GM23338 (cell line): ENCODE results near the gene RBM33.

Source experiments
- CREB1 ChIP-seq: fragments of 250-450 bp; sonication (Bioruptor Pico); IDR thresholded peaks from 2 replicates; pipeline ENCODE4 v1.5.0; 2020; ENCODE audit warnings: low read depth, mild to moderate bottlenecking, moderate library complexity
- EZH2 ChIP-seq: fragments of 200-600 bp; sonication (generic); IDR thresholded peaks from one replicate; pipeline ENCODE4 v1.8.0; 2017; ENCODE audit warnings: antibody characterized with exemption, mild to moderate bottlenecking, low read depth; ENCODE audit not compliant: unreplicated experiment
- EZH2phosphoT487 ChIP-seq: fragments of 200-600 bp; sonication (generic); IDR thresholded peaks from one replicate; pipeline ENCODE4 v1.8.1; 2018; ENCODE audit warnings: antibody characterized with exemption; ENCODE audit not compliant: unreplicated experiment
- JUNB ChIP-seq: IDR thresholded peaks from one replicate; pipeline ENCODE4 v1.6.1; 2016; ENCODE audit warnings: antibody characterized with exemption; ENCODE audit not compliant: unreplicated experiment
- POLR2AphosphoS5 ChIP-seq: IDR thresholded peaks from 2 replicates; pipeline ENCODE4 v1.6.1; 2016; ENCODE audit warnings: antibody characterized with exemption, low read depth
- STAT1 ChIP-seq: IDR thresholded peaks from one replicate; pipeline ENCODE4 v1.6.1; 2016; ENCODE audit warnings: antibody characterized with exemption; ENCODE audit not compliant: unreplicated experiment
- ZNF114 ChIP-seq: fragments of 250-450 bp; sonication (Bioruptor Pico); IDR thresholded peaks from 2 replicates; pipeline ENCODE4 v1.5.0; 2020; ENCODE audit warnings: mild to moderate bottlenecking, moderate library complexity
- ZNF331 ChIP-seq: fragments of 250-450 bp; sonication (Bioruptor Pico); IDR thresholded peaks from 2 replicates; pipeline ENCODE4 v1.5.0; 2020; ENCODE audit warnings: low read depth, mild to moderate bottlenecking, moderate library complexity
- TF ChIP-seq, protein P1 (sequence below), 2 experiments: fragments of 200-600 bp in 1 of 2; sonication (generic) in 1 of 2; conservative IDR thresholded peaks; 2 replicates each; pipeline versions ENCODE4 v1.5.1 to v1.6.1; 2016 to 2017; ENCODE audit warnings: antibody characterized with exemption in 2 of 2, low read depth in 2 of 2, mild to moderate bottlenecking in 2 of 2, moderate library complexity in 1 of 2
- TF ChIP-seq, protein P2 (sequence below): IDR thresholded peaks from one replicate; pipeline ENCODE4 v1.6.1; 2018; ENCODE audit warnings: antibody characterized with exemption; ENCODE audit not compliant: unreplicated experiment
- TF ChIP-seq, protein P3 (sequence below): IDR thresholded peaks from 2 replicates; pipeline ENCODE4 v1.6.1; 2016; ENCODE audit warnings: antibody characterized with exemption
- TF ChIP-seq, protein P4 (sequence below): fragments of 250-450 bp; sonication (Bioruptor Pico); IDR thresholded peaks from 2 replicates; pipeline ENCODE4 v1.5.0; 2020; ENCODE audit warnings: mild to moderate bottlenecking, moderate library complexity

DNA sequence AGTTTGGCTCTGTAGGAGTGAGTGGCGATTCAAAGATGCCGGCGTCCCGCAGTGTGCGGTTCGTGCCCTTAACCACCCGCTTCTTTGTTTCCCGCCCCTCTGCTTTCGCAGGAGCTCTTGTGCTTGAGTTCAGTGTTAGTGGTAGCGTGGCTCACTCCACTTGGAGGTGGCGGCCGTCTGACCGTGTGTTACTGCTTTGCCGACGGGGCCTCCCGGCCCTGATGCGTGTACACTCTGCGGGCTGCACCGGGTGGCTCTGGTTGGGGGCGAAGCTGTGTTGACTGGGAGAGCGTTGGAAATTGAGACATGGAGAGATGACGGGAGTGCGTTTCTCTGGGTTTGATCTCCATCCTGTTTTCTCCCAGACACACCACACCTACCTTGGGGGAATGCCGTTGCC, 136.4 kb downstream of the RBM33 start:
- TF ChIP-seq POLR2AphosphoS5 (no peak), JUNB (no peak), EZH2 (no peak), ZNF114 (CRISPR knock-in tag) (no peak), EZH2phosphoT487 (no peak), ZNF331 (CRISPR knock-in tag) (no peak), CREB1 (CRISPR knock-in tag) (no peak), STAT1 (no peak)
- TF ChIP-seq, protein P1, sequence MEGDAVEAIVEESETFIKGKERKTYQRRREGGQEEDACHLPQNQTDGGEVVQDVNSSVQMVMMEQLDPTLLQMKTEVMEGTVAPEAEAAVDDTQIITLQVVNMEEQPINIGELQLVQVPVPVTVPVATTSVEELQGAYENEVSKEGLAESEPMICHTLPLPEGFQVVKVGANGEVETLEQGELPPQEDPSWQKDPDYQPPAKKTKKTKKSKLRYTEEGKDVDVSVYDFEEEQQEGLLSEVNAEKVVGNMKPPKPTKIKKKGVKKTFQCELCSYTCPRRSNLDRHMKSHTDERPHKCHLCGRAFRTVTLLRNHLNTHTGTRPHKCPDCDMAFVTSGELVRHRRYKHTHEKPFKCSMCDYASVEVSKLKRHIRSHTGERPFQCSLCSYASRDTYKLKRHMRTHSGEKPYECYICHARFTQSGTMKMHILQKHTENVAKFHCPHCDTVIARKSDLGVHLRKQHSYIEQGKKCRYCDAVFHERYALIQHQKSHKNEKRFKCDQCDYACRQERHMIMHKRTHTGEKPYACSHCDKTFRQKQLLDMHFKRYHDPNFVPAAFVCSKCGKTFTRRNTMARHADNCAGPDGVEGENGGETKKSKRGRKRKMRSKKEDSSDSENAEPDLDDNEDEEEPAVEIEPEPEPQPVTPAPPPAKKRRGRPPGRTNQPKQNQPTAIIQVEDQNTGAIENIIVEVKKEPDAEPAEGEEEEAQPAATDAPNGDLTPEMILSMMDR (conservative IDR thresholded peaks at IDR 0.05; ENCODE audit: low read depth in 2 of 2) = no peak
- TF ChIP-seq, protein P2, sequence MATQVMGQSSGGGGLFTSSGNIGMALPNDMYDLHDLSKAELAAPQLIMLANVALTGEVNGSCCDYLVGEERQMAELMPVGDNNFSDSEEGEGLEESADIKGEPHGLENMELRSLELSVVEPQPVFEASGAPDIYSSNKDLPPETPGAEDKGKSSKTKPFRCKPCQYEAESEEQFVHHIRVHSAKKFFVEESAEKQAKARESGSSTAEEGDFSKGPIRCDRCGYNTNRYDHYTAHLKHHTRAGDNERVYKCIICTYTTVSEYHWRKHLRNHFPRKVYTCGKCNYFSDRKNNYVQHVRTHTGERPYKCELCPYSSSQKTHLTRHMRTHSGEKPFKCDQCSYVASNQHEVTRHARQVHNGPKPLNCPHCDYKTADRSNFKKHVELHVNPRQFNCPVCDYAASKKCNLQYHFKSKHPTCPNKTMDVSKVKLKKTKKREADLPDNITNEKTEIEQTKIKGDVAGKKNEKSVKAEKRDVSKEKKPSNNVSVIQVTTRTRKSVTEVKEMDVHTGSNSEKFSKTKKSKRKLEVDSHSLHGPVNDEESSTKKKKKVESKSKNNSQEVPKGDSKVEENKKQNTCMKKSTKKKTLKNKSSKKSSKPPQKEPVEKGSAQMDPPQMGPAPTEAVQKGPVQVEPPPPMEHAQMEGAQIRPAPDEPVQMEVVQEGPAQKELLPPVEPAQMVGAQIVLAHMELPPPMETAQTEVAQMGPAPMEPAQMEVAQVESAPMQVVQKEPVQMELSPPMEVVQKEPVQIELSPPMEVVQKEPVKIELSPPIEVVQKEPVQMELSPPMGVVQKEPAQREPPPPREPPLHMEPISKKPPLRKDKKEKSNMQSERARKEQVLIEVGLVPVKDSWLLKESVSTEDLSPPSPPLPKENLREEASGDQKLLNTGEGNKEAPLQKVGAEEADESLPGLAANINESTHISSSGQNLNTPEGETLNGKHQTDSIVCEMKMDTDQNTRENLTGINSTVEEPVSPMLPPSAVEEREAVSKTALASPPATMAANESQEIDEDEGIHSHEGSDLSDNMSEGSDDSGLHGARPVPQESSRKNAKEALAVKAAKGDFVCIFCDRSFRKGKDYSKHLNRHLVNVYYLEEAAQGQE = no peak
- TF ChIP-seq, protein P3, sequence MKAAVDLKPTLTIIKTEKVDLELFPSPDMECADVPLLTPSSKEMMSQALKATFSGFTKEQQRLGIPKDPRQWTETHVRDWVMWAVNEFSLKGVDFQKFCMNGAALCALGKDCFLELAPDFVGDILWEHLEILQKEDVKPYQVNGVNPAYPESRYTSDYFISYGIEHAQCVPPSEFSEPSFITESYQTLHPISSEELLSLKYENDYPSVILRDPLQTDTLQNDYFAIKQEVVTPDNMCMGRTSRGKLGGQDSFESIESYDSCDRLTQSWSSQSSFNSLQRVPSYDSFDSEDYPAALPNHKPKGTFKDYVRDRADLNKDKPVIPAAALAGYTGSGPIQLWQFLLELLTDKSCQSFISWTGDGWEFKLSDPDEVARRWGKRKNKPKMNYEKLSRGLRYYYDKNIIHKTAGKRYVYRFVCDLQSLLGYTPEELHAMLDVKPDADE = no peak
- TF ChIP-seq, protein P4, sequence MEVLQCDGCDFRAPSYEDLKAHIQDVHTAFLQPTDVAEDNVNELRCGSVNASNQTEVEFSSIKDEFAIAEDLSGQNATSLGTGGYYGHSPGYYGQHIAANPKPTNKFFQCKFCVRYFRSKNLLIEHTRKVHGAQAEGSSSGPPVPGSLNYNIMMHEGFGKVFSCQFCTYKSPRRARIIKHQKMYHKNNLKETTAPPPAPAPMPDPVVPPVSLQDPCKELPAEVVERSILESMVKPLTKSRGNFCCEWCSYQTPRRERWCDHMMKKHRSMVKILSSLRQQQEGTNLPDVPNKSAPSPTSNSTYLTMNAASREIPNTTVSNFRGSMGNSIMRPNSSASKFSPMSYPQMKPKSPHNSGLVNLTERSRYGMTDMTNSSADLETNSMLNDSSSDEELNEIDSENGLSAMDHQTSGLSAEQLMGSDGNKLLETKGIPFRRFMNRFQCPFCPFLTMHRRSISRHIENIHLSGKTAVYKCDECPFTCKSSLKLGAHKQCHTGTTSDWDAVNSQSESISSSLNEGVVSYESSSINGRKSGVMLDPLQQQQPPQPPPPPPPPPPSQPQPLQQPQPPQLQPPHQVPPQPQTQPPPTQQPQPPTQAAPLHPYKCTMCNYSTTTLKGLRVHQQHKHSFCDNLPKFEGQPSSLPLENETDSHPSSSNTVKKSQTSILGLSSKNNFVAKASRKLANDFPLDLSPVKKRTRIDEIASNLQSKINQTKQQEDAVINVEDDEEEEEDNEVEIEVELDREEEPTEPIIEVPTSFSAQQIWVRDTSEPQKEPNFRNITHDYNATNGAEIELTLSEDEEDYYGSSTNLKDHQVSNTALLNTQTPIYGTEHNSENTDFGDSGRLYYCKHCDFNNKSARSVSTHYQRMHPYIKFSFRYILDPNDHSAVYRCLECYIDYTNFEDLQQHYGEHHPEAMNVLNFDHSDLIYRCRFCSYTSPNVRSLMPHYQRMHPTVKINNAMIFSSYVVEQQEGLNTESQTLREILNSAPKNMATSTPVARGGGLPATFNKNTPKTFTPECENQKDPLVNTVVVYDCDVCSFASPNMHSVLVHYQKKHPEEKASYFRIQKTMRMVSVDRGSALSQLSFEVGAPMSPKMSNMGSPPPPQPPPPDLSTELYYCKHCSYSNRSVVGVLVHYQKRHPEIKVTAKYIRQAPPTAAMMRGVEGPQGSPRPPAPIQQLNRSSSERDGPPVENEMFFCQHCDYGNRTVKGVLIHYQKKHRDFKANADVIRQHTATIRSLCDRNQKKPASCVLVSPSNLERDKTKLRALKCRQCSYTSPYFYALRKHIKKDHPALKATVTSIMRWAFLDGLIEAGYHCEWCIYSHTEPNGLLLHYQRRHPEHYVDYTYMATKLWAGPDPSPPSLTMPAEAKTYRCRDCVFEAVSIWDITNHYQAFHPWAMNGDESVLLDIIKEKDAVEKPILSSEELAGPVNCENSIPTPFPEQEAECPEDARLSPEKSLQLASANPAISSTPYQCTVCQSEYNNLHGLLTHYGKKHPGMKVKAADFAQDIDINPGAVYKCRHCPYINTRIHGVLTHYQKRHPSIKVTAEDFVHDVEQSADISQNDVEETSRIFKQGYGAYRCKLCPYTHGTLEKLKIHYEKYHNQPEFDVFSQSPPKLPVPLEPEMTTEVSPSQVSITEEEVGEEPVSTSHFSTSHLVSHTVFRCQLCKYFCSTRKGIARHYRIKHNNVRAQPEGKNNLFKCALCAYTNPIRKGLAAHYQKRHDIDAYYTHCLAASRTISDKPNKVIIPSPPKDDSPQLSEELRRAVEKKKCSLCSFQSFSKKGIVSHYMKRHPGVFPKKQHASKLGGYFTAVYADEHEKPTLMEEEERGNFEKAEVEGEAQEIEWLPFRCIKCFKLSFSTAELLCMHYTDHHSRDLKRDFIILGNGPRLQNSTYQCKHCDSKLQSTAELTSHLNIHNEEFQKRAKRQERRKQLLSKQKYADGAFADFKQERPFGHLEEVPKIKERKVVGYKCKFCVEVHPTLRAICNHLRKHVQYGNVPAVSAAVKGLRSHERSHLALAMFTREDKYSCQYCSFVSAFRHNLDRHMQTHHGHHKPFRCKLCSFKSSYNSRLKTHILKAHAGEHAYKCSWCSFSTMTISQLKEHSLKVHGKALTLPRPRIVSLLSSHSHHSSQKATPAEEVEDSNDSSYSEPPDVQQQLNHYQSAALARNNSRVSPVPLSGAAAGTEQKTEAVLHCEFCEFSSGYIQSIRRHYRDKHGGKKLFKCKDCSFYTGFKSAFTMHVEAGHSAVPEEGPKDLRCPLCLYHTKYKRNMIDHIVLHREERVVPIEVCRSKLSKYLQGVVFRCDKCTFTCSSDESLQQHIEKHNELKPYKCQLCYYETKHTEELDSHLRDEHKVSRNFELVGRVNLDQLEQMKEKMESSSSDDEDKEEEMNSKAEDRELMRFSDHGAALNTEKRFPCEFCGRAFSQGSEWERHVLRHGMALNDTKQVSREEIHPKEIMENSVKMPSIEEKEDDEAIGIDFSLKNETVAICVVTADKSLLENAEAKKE = no peak
